IMR-90 (cell line): ENCODE results near the gene USP4. TPM values are rescaled to one million over a fixed set of nuclear protein-coding genes. Genes with fewer than 3 reads are reported as not detected.

Experiments used
- ATAC-seq: fragments of 200-7000 bp; cut with Tn5 transposase; 2 replicates; pipeline ENCODE4 v1.9.1; 2020; ENCODE audit warnings: low read depth, mild to moderate bottlenecking, moderate library complexity
- BruUV-seq: library from RNA; stranded (reverse); fragments of 400-500 nt; replicated peaks from 2 replicates; lab custom pipeline; 2021; lab: Mats Ljungman, UMichigan
- CTCF ChIA-PET: fragments of 300-600 bp; formaldehyde crosslinking; extraction: SDS; loops from one replicate; lab custom pipeline; 2021; ENCODE audit warnings: antibody characterized with exemption; lab: Yijun Ruan, JAX
- POLR2A ChIA-PET: fragments of 300-600 bp; sonication (Branson Sonifier 250); formaldehyde crosslinking; loops from one replicate; lab custom pipeline; 2022; ENCODE audit warnings: antibody characterized with exemption; ENCODE audit not compliant: unreplicated experiment; lab: Charles Lee
- DNase-seq: peaks from one replicate; pipeline ENCODE4 v3.0.0; 2013
- H2AFZ ChIP-seq: replicated peaks from 2 replicates; pipeline ENCODE3; 2013; ENCODE audit warnings: low read length, mild to moderate bottlenecking; ENCODE audit not compliant: poor library complexity
- H2AK5ac ChIP-seq: 2 replicates; pipeline ENCODE4 v1.6.1; 2013; ENCODE audit warnings: low read depth, low read length, inconsistent platforms
- H2AK9ac ChIP-seq: replicated peaks from 2 replicates; pipeline ENCODE3; 2013; ENCODE audit warnings: mild to moderate bottlenecking, low read depth, low read length, moderate library complexity; ENCODE audit not compliant: poor library complexity
- H2BK120ac ChIP-seq: 2 replicates; pipeline ENCODE4 v1.6.1; 2013; ENCODE audit warnings: low read depth, low read length, inconsistent platforms
- H2BK15ac ChIP-seq: 3 replicates; pipeline ENCODE4 v1.6.1; 2013; ENCODE audit warnings: low read depth, low read length, inconsistent platforms
- H2BK20ac ChIP-seq: 2 replicates; pipeline ENCODE4 v1.6.1; 2013; ENCODE audit warnings: low read depth, mild to moderate bottlenecking, inconsistent platforms, low read length, moderate library complexity
- H2BK5ac ChIP-seq: 2 replicates; pipeline ENCODE4 v1.6.1; 2013; ENCODE audit warnings: mild to moderate bottlenecking, low read depth, low read length, inconsistent platforms; ENCODE audit not compliant: poor library complexity, severe bottlenecking
- H3K14ac ChIP-seq: replicated peaks from 2 replicates; pipeline ENCODE4 v1.6.1; 2013; ENCODE audit warnings: low read depth, low read length, inconsistent platforms
- H3K18ac ChIP-seq: 2 replicates; pipeline ENCODE4 v1.6.1; 2013; ENCODE audit warnings: low read depth, low read length, control low read depth
- H3K23ac ChIP-seq: 2 replicates; pipeline ENCODE4 v1.6.1; 2013; ENCODE audit warnings: low read depth, low read length, inconsistent platforms
- H3K27ac ChIP-seq: 2 replicates; pipeline ENCODE4 v1.5.1; 2013; ENCODE audit warnings: mild to moderate bottlenecking, control low read depth, low read length; ENCODE audit not compliant: insufficient read depth
- H3K27me3 ChIP-seq: 2 replicates; pipeline ENCODE4 v1.6.1; 2013; ENCODE audit warnings: low read length; ENCODE audit not compliant: control insufficient read depth, insufficient read depth
- H3K36me3 ChIP-seq: 2 replicates; pipeline ENCODE4 v1.6.1; 2013; ENCODE audit warnings: low read length, mixed read lengths; ENCODE audit not compliant: control insufficient read depth, insufficient read depth
- H3K4ac ChIP-seq: 2 replicates; pipeline ENCODE4 v1.6.1; 2013; ENCODE audit warnings: low read depth, low read length, inconsistent platforms
- H3K4me1 ChIP-seq: 2 replicates; pipeline ENCODE4 v1.6.1; 2013; ENCODE audit warnings: low read length, mixed read lengths; ENCODE audit not compliant: control insufficient read depth, insufficient read depth
- H3K4me2 ChIP-seq: 2 replicates; pipeline ENCODE4 v1.6.1; 2013; ENCODE audit warnings: low read depth, mild to moderate bottlenecking, control low read depth, low read length, moderate library complexity
- H3K4me3 ChIP-seq: 2 replicates; pipeline ENCODE4 v1.5.1; 2013; ENCODE audit warnings: low read depth, mild to moderate bottlenecking, control low read depth, low read length, moderate library complexity; ENCODE audit not compliant: insufficient read depth
- H3K56ac ChIP-seq: 2 replicates; pipeline ENCODE4 v1.6.1; 2013; ENCODE audit warnings: low read length, inconsistent platforms; ENCODE audit not compliant: insufficient read depth; ENCODE audit errors: extremely low read depth
- H3K79me1 ChIP-seq, 2 experiments: 2 replicates each; pipeline ENCODE4 v1.6.1; 2013; ENCODE audit warnings: low read length in 2 of 2, inconsistent platforms in 1 of 2, low read depth in 1 of 2
- H3K9ac ChIP-seq: 2 replicates; pipeline ENCODE4 v1.6.1; 2013; ENCODE audit warnings: low read depth, low read length, control low read depth
- H3K9me1 ChIP-seq: 2 replicates; pipeline ENCODE4 v1.6.1; 2013; ENCODE audit warnings: low read length, inconsistent platforms; ENCODE audit not compliant: insufficient read depth
- H3K9me3 ChIP-seq: 2 replicates; pipeline ENCODE4 v1.6.1; 2013; ENCODE audit warnings: low read length; ENCODE audit not compliant: control insufficient read depth, insufficient read depth
- H4K20me1 ChIP-seq: 2 replicates; pipeline ENCODE4 v1.6.1; 2013; ENCODE audit warnings: low read length, inconsistent platforms; ENCODE audit not compliant: insufficient read depth
- H4K5ac ChIP-seq: 2 replicates; pipeline ENCODE4 v1.6.1; 2013; ENCODE audit warnings: mild to moderate bottlenecking, low read depth, low read length, control low read depth
- H4K8ac ChIP-seq, 2 experiments: 2 replicates each; pipeline ENCODE4 v1.6.1; 2013; ENCODE audit warnings: low read depth in 2 of 2, low read length in 2 of 2, control low read depth in 1 of 2, inconsistent platforms in 1 of 2
- H4K91ac ChIP-seq: 2 replicates; pipeline ENCODE4 v1.6.1; 2013; ENCODE audit warnings: low read depth, low read length, inconsistent platforms; ENCODE audit not compliant: insufficient read depth
- BHLHE40 ChIP-seq: fragments of 150-350 bp; IDR thresholded peaks from 2 replicates; pipeline ENCODE4 v1.6.1; 2016; ENCODE audit warnings: mild to moderate bottlenecking, low read depth, low read length
- CHD1 ChIP-seq: IDR thresholded peaks from 2 replicates; pipeline ENCODE4 v1.6.1; 2012; ENCODE audit warnings: low read depth, low read length, improper control_type of control experiment
- CTCF ChIP-seq: conservative IDR thresholded peaks from 2 replicates; pipeline ENCODE4 v1.5.1; 2012; ENCODE audit warnings: mild to moderate bottlenecking, low read depth, low read length, improper control_type of control experiment
- MAZ ChIP-seq: IDR thresholded peaks from 2 replicates; pipeline ENCODE4 v1.6.1; 2012; ENCODE audit warnings: low read depth, mild to moderate bottlenecking, low read length, improper control_type of control experiment, moderate library complexity, borderline replicate concordance
- RAD21 ChIP-seq: IDR thresholded peaks from 2 replicates; pipeline ENCODE4 v1.6.1; 2012; ENCODE audit warnings: low read length, improper control_type of control experiment
- SMC3 ChIP-seq: fragments of 150-350 bp; IDR thresholded peaks from 2 replicates; pipeline ENCODE4 v1.6.1; 2016; ENCODE audit warnings: low read depth, mild to moderate bottlenecking, antibody characterized with exemption, low read length, moderate library complexity
- WGBS, 2 experiments: methylation state at CpG; one replicate each; pipeline versions ENCODE4 v1.1.5 to v1.1.7; 2013; ENCODE audit warnings: missing lambda C conversion rate in 2 of 2; ENCODE audit not compliant: insufficient read length in 1 of 2; ENCODE audit errors: extremely low coverage in 2 of 2; 5-methylcytosine and 5-hydroxymethylcytosine counted together
- dilution Hi-C: fragments of 300-500 bp; cut with HindIII; formaldehyde crosslinking; loops from one replicate; pipeline ENCODE4 v1.14.3; 2018; ENCODE audit warnings: low sequenced_read_pairs; ENCODE audit not compliant: unreplicated experiment
- in situ Hi-C: fragments of 300-500 bp; cut with MboI; formaldehyde crosslinking; loops from 3 replicates; pipeline ENCODE4 v1.14.3; 2019; ENCODE audit warnings: low sequenced_read_pairs, inconsistent platforms, mixed read lengths
- intact Hi-C: fragments of 100-400 bp; cut with micrococcal nuclease; formaldehyde crosslinking; loops from 2 replicates; pipeline ENCODE4 v1.10.0; 2022
- polyA plus RNA-seq, 3 experiments: library from polyadenylated mRNA; depleted of rRNA; stranded (reverse); fragments of >200 nt; gene quantifications; 2 replicates each; pipeline ENCODE4 v1.2.3, GENCODE V29; 2012; ENCODE audit warnings: low replicate concordance in 1 of 3
- total RNA-seq: library from RNA; depleted of rRNA; stranded (reverse); fragments of >200 nt; gene quantifications from 2 replicates; pipeline ENCODE4 v1.2.3, GENCODE V29; 2012

USP4 gene
- total and polyA plus RNA-seq, 2 of the 4 experiments (the other 2 are of a cell fraction), result 29.9 to 42.3 TPM

DNA sequence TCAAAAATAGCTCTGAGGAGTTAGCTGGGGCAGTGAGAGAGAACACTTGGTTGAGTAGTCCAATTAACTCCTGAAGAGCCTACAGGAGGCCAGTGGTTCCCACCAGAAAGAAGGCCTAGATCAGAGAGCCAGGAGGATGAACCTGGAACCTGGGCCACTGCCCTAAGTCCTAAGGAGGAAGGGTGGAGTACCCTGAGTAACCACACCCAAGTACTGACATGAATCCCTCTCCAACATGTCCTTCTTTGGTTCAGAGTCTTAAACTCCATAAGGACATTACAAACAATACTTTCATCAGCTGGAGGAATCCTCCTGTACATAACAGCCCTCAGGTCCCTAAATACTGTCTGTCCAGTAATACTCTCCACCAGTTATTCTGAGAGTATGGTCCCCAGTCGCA, 37.2 kb downstream of the USP4 start:
- Histone ChIP-seq H4K91ac (no peak overlapping the region), H2BK20ac (no peak overlapping the region), H4K20me1 (peaks cover 5% of the 10 kb centered on the region; the same call in 1 of the 2 replicates), H2BK120ac (no peak overlapping the region), H3K27me3 (no peaks in the 10 kb centered on the region), H3K4me1 (no peaks in the 10 kb centered on the region), H3K36me3 (peaks cover 63% of the 10 kb centered on the region), H3K4me3 (no peak overlapping the region), H3K27ac (no peak overlapping the region), H4K8ac (no peak overlapping the region), H2BK15ac (no peak overlapping the region), H3K23ac (no peak overlapping the region), H3K4me2 (no peak overlapping the region), H2AK9ac (no peak overlapping the region), H3K79me1 (peaks cover 4 to 26% of the 10 kb centered on the region in 2 experiments; a peak in 3 of 4 replicates), H3K4ac (no peak overlapping the region), H4K5ac (no peak overlapping the region), H2AFZ (no peak overlapping the region), H3K18ac (no peak overlapping the region), H3K9ac (no peak overlapping the region), H3K9me1 (peaks cover 6% of the 10 kb centered on the region; the same call in 1 of the 2 replicates), H3K14ac (no peak overlapping the region), H3K9me3 (no peaks in the 10 kb centered on the region), H3K56ac (no peak overlapping the region), H2AK5ac (no peak overlapping the region), H2BK5ac (no peak overlapping the region)
- dilution Hi-C loops (no loop called here), in situ Hi-C loops (no loop called here), intact Hi-C loops (no loop called here)
- ChIA-PET POLR2A (no interaction called here), CTCF (no interaction called here)
- no CpG with 5 or more reads among the region's 1 CpG for WGBS, 2 experiments
- ATAC-seq, result no peak
- no TSS peak for BruUV-seq
- DNase-seq, result no peak
- TF ChIP-seq CTCF, result no peak
- TF ChIP-seq CHD1, result no peak
- no peak for TF ChIP-seq MAZ
- no peak for TF ChIP-seq BHLHE40
- no peak for TF ChIP-seq RAD21
- TF ChIP-seq SMC3, result no peak
